Thoracic aorta (tissue), 2 donors: Measurements from ENCODE around the gene CTDSPL. TPM values are rescaled to one million over a fixed set of nuclear protein-coding genes. Genes with fewer than 3 reads are reported as not detected.

Experiments
- ATAC-seq: fragments of 150-250 bp; one replicate; pipeline ENCODE4 v1.8.0; 2017; ENCODE audit warnings: low read depth; ENCODE audit not compliant: insufficient number of reproducible peaks, low FRiP score
- DNase-seq: peaks from one replicate; pipeline ENCODE4 v3.0.0-alpha.2; 2020; ENCODE audit warnings: low spot score
- H3K27ac ChIP-seq, 2 donors: fragments of 200-600 bp; sonication (generic); 1 replicate in 1 of 2; 2 replicates in 1 of 2; pipeline ENCODE4 v1.5.1; 2016; ENCODE audit warnings: mild to moderate bottlenecking in 2 of 2, moderate library complexity in 2 of 2
- H3K27me3 ChIP-seq: fragments of 200-600 bp; sonication (generic); replicated peaks from 2 replicates; pipeline ENCODE4 v1.6.0; 2016; ENCODE audit warnings: mild to moderate bottlenecking; ENCODE audit not compliant: insufficient read depth
- H3K36me3 ChIP-seq: fragments of 200-600 bp; sonication (generic); one replicate; pipeline ENCODE4 v1.5.1; 2016
- H3K4me1 ChIP-seq, 2 donors: fragments of 200-600 bp; sonication (generic); 1 replicate in 1 of 2; 2 replicates in 1 of 2; pipeline versions ENCODE4 v1.5.1 to v1.6.0; 2016; ENCODE audit warnings: low read depth in 2 of 2, mild to moderate bottlenecking in 1 of 2; ENCODE audit not compliant: control insufficient read depth in 1 of 2
- H3K4me3 ChIP-seq: fragments of 200-600 bp; sonication (generic); 2 replicates; pipeline ENCODE4 v1.5.1; 2016; ENCODE audit warnings: mild to moderate bottlenecking
- H3K9me3 ChIP-seq: fragments of 200-600 bp; sonication (generic); 2 replicates; pipeline ENCODE4 v1.5.1; 2016
- total RNA-seq, 2 donors: library from RNA; depleted of rRNA; stranded (reverse); fragments of >200 nt; gene quantifications; one replicate each; pipeline versions ENCODE4 v1.1.0 to v1.2.3, GENCODE V29; 2016
- TF ChIP-seq, protein P1 (sequence below): fragments of 200-600 bp; sonication (generic); IDR thresholded peaks from one replicate; pipeline ENCODE4 v1.5.1; 2019; ENCODE audit warnings: antibody characterized with exemption

CTDSPL gene
- total RNA-seq, 2 donors from 2014 or later = 55.0 to 59.6 TPM

DNA sequence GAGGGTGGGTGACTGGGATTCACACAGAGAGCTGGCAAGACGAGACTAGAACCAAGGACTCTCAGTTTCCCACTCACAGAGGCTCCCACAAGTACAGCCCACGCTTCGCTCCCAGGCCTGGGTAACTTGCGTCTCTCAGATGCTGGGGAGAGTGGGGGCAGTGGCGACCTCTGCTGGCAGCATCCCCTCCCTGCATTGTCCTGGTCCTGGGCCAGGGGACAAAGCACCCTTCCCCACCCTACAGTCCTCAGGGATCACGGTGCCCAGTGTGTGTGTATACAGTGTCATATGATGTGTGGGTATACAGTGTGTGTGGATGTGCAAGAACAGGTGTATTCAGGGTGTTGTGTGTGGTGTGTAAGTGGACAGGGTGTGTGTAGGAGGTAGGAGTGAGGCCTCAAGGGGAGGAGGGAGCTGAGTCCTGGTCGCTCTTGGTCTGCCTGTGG is 141.7 kb downstream of the CTDSPL start:
- Histone ChIP-seq H3K27ac (no peak overlapping the region), H3K4me3 (no peak overlapping the region), H3K4me1 (peaks cover 0 to 31% of the 10 kb centered on the region in 2 donors), H3K36me3 (peaks cover 21% of the 10 kb centered on the region), H3K27me3 (no peaks in the 10 kb centered on the region), H3K9me3 (no peaks in the 10 kb centered on the region)
- ATAC-seq (no peak), DNase-seq (no peak)
- TF ChIP-seq, protein P1, sequence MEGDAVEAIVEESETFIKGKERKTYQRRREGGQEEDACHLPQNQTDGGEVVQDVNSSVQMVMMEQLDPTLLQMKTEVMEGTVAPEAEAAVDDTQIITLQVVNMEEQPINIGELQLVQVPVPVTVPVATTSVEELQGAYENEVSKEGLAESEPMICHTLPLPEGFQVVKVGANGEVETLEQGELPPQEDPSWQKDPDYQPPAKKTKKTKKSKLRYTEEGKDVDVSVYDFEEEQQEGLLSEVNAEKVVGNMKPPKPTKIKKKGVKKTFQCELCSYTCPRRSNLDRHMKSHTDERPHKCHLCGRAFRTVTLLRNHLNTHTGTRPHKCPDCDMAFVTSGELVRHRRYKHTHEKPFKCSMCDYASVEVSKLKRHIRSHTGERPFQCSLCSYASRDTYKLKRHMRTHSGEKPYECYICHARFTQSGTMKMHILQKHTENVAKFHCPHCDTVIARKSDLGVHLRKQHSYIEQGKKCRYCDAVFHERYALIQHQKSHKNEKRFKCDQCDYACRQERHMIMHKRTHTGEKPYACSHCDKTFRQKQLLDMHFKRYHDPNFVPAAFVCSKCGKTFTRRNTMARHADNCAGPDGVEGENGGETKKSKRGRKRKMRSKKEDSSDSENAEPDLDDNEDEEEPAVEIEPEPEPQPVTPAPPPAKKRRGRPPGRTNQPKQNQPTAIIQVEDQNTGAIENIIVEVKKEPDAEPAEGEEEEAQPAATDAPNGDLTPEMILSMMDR = peak; percentile 79

DNA sequence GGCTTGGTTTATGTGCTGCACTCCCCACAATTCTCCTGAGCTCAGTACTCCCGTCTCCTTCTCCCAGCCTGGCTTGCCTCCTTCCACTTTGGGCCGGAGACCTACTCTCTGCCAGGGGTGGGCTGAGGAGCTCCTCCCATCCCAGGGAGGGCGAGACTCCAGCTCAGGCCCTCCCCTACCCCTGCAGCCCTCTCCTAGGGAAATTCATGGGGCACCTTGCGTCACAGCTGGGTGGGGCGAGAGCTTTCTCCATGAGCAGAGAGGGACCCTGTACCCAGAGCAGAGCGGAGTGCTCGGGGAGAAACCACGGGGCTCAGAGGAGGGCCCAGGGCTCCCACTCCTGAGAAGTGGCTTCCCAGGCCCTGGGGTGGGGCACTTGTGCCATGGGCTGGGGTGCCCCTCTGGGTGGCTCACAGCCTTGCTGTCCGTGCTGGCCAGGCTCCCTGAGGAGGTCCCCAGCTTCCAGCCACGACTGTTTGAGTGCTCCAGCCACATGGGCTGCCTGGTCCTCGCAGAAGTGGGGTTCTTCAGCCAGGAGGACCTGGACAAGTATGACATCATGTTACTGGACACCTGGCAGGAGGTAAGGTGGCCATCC is 142.2 kb downstream of the CTDSPL start:
- no peaks in the 10 kb centered on the region for H3K27me3 ChIP-seq
- no peak for ATAC-seq
- H3K27ac ChIP-seq = no peak overlapping the region
- H3K36me3 ChIP-seq = peaks cover 26% of the 10 kb centered on the region
- H3K4me3 ChIP-seq = no peak overlapping the region
- peaks cover 0 to 28% of the 10 kb centered on the region in 2 donors for H3K4me1 ChIP-seq
- no peak for DNase-seq
- H3K9me3 ChIP-seq = no peaks in the 10 kb centered on the region
- TF ChIP-seq, protein P1 = no peak

DNA sequence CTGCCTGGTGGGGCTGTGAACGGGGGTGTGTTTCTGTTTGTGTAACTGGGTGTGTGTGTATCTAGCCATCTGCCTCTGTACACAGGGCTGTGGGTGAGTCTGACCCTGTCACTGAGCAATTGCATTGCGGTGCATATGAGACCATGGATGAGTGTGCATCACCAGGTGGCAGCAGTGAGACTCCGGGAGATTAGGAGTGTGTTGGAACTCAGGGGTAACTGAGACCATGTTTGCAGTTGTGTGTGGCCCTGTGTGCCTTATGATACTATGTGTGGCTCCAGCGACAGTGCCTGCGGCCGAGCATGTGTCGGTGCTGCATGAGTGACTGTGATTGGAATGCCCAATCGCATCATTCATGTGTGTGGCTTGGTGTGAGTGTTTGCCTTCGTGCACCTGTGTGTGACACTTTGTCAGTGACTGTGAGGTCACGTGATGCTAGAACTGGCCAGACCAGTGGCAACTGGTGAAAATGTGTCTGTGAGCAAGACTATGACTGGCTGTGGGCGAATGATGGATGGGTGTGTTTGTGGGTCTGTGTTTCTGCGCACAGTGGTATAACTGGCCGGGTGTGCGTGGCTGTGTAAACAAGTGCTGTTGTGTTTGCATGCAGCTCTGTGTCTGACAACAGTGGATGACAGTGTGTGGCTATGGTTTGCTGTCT is 142.9 kb downstream of the CTDSPL start:
- TF ChIP-seq, protein P1 = peak; percentile 56
- peaks cover 31% of the 10 kb centered on the region for H3K36me3 ChIP-seq

DNA sequence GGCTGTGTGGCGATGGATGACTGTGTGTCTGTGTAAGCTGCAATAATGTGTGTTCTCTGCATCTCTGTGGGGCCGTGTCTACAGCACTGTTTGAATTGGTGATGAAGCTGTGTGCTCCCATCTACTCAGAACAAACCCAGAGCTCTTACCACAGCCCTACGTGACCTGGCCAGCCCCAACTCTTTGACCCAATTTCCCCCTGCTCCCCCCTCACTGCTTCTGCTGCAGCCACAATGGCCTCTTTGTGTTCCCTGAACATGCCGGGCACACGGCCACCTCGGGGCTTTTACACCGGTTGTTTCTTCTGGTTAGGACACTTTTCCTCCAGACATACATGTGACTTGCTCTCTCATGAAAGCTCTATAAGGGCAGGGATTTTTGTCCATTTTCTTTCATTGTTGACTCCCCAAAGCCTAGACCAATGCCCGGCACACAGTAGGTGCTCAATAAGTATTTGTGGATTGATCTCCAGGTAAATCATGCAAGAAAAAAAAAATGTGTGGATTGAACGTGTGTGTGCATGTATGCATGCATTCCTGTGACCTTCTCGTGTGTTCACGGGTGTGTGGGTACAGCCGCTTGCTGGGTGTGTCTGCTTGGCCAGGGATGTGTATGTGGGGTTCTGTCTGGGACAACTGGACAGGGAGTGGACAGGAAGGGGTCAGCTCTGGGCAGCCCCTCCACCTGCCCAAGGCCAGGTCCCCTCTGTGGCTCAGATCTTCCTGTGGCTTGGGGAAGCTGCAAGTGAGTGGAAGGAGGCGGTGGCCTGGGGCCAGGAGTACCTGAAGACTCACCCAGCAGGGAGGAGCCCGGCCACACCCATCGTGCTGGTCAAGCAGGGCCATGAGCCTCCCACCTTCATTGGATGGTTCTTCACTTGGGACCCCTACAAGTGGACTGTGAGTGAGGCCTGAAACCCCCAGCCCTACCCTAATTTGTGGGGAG is 143.7 kb downstream of the CTDSPL start:
- Histone ChIP-seq H3K9me3 (no peaks in the 10 kb centered on the region), H3K36me3 (peaks cover 39% of the 10 kb centered on the region), H3K4me1 (peaks cover 0 to 28% of the 10 kb centered on the region in 2 donors), H3K27ac (no peak overlapping the region), H3K4me3 (no peak overlapping the region), H3K27me3 (no peaks in the 10 kb centered on the region)
- TF ChIP-seq, protein P1 = no peak
- ATAC-seq (no peak), DNase-seq (no peak)

More for the DNA sequence above, 142.9 kb downstream of the CTDSPL start:
- Histone ChIP-seq H3K4me3 (no peak overlapping the region), H3K4me1 (peaks cover 0 to 28% of the 10 kb centered on the region in 2 donors), H3K9me3 (no peaks in the 10 kb centered on the region), H3K27me3 (no peaks in the 10 kb centered on the region), H3K27ac (no peak overlapping the region)
- DNase-seq (no peak), ATAC-seq (no peak)

DNA sequence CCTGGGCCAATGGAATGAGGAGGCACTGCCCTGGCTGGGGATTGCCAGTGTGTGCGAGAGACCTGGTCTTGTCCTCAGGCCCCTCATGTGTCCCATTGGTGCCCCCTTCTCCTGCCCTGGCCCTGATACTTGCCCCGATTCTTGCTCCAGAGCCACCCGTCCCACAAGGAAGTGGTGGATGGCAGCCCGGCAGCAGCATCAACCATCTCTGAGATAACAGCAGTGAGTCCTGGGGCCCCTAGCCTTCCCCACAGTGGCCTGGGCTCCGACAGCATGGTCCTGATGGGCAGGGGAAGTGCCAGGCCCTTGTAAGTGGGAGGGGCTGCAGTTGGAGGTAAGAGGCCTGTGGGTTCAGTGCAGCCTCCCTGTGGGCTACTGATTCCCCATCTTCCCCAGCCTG is 144.4 kb downstream of the CTDSPL start:
- no peak overlapping the region for H3K27ac ChIP-seq
- no peak for ATAC-seq
- H3K36me3 ChIP-seq = peaks cover 46% of the 10 kb centered on the region
- no peaks in the 10 kb centered on the region for H3K27me3 ChIP-seq
- TF ChIP-seq, protein P1 = no peak
- H3K9me3 ChIP-seq = no peaks in the 10 kb centered on the region
- no peak for DNase-seq
- no peak overlapping the region for H3K4me3 ChIP-seq
- H3K4me1 ChIP-seq = peaks cover 0 to 28% of the 10 kb centered on the region in 2 donors
